Cardiac fibroblast (primary cell): ENCODE results near the gene SLC37A1.

Source experiments
- DNase-seq, 2 donors: peaks; one replicate each; pipeline versions ENCODE4 v3.0.0 to v3.0.0-alpha.2; 2010; ENCODE audit warnings: low read depth in 2 of 2
- H3K4me3 ChIP-seq, 2 donors: replicated peaks in 1 of 2; 1 replicate in 1 of 2; 2 replicates in 1 of 2; pipeline ENCODE4 v1.5.1; 2011; ENCODE audit warnings: low read depth in 2 of 2, low read length in 2 of 2, mild to moderate bottlenecking in 2 of 2, moderate library complexity in 1 of 2
- CTCF ChIP-seq: IDR thresholded peaks from one replicate; pipeline ENCODE4 v1.5.1; 2011; ENCODE audit warnings: low read depth, mild to moderate bottlenecking, low read length, inconsistent platforms

Gene SLC37A1

GRCh38 chr21:42536601-42537000 is 22.9 kb downstream of the SLC37A1 start:
- no peak overlapping the region for H3K4me3 ChIP-seq
- no peak for DNase-seq
- TF ChIP-seq CTCF, result no peak

GRCh38 chr21:42537106-42537742 is 23.6 kb downstream of the SLC37A1 start:
- no peak overlapping the region for H3K4me3 ChIP-seq
- peak; percentile 12 for TF ChIP-seq CTCF
- peak in 1 of 2 donors; percentile 18 for DNase-seq

- DNase-seq, result no peak
- no peak overlapping the region for H3K4me3 ChIP-seq
- TF ChIP-seq CTCF, result no peak
Observed at GRCh38 chr21:42538479-42539275, 25.0 kb downstream of the SLC37A1 start.

DNA sequence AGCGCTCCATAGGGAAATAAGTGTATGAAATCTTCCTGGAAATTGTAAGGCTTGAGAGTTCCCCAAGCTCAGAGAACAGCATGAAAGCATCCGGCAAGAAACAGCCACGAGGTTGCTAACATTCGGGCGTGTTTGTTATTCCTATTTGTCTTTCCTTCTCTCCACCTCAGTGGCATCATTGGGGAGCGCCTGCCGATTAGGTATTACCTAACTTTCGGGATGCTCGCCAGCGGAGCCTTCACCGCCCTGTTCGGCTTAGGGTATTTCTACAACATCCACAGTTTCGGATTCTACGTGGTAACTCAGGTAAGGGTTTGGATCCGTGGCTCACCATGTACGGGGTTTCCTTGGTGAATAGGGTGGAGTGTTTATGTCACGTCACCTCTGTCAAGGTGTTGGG is 25.7 kb downstream of the SLC37A1 start:
- TF ChIP-seq CTCF, result no peak
- DNase-seq, result no peak
- no peak overlapping the region for H3K4me3 ChIP-seq

DNA sequence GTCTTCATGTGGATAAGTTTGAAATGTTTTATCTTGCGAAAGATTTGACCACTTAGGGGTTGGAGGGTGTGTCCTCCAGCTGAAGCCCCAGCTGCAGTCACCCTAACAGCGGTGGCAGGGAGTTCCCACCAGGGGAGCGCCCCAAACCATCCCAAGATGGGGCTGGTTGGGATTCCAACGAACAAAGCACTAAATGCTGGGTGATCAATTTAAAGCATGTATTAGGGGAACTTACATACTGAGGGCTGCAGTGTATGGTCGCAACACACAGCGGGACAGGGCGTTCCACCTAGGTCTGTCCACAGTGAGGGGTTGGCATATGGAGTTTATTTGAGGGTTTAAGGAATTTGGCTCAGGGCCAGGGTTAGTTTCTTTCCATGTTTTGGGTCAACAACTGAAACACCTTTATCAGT is 26.3 kb downstream of the SLC37A1 start:
- no peak for TF ChIP-seq CTCF
- no peak for DNase-seq
- no peak overlapping the region for H3K4me3 ChIP-seq

GRCh38 chr21:42540396-42540795 is 26.7 kb downstream of the SLC37A1 start:
- no peak overlapping the region for H3K4me3 ChIP-seq
- no peak for DNase-seq
- TF ChIP-seq CTCF, result no peak
